DND-41 (cell line): Measurements from ENCODE around the gene TNFRSF8.
A peak's percentile ranks its signal among the peaks of the same experiment; 100 is the strongest.

Experiments used
- ATAC-seq: fragments of 200-7000 bp; cut with Tn5 transposase; 3 replicates; pipeline ENCODE4 v1.9.1; 2021; ENCODE audit warnings: low read depth; ENCODE audit not compliant: insufficient read depth
- DNase-seq: peaks from one replicate; pipeline ENCODE4 v3.0.0-alpha.2; 2020
- H2AFZ ChIP-seq: 2 replicates; pipeline ENCODE4 v1.6.0; 2012; ENCODE audit warnings: low read depth, low read length
- H3K27ac ChIP-seq: 2 replicates; pipeline ENCODE4 v1.5.1; 2012; ENCODE audit warnings: low read length, inconsistent platforms
- H3K27me3 ChIP-seq: fragments of 200-600 bp; sonication (generic); 2 replicates; pipeline ENCODE4 v1.6.0; 2012; ENCODE audit warnings: low read length, mild to moderate bottlenecking, inconsistent platforms; ENCODE audit not compliant: insufficient read depth, poor library complexity
- H3K36me3 ChIP-seq: 2 replicates; pipeline ENCODE4 v1.5.1; 2012; ENCODE audit warnings: low read length, inconsistent platforms; ENCODE audit not compliant: insufficient read depth
- H3K4me1 ChIP-seq: 2 replicates; pipeline ENCODE4 v1.5.1; 2012; ENCODE audit warnings: mild to moderate bottlenecking, low read length; ENCODE audit not compliant: insufficient read depth
- H3K4me2 ChIP-seq: 2 replicates; pipeline ENCODE4 v1.6.0; 2012; ENCODE audit warnings: mild to moderate bottlenecking, moderate library complexity, low read length, inconsistent platforms; ENCODE audit not compliant: insufficient read depth
- H3K4me3 ChIP-seq, 2 experiments: fragments of 200-600 bp in 1 of 2; shearing (Covaris generic) in 1 of 2; 2 replicates each; pipeline ENCODE4 v1.5.1; 2012 to 2016; ENCODE audit warnings: inconsistent platforms in 2 of 2, low read length in 2 of 2, mild to moderate bottlenecking in 2 of 2, low read depth in 1 of 2, moderate library complexity in 1 of 2
- H3K79me2 ChIP-seq: 2 replicates; pipeline ENCODE4 v1.6.0; 2012; ENCODE audit warnings: low read length, inconsistent platforms; ENCODE audit not compliant: insufficient read depth
- H3K9ac ChIP-seq: 2 replicates; pipeline ENCODE4 v1.6.0; 2012; ENCODE audit warnings: low read depth, mild to moderate bottlenecking, inconsistent platforms, low read length, moderate library complexity
- H3K9me3 ChIP-seq: 2 replicates; pipeline ENCODE4 v1.5.1; 2012; ENCODE audit warnings: low read length, moderate library complexity, mild to moderate bottlenecking, inconsistent platforms; ENCODE audit not compliant: insufficient read depth, severe bottlenecking
- H4K20me1 ChIP-seq: 2 replicates; pipeline ENCODE4 v1.6.0; 2012; ENCODE audit warnings: low read length; ENCODE audit not compliant: insufficient read depth
- EZH2 ChIP-seq: IDR thresholded peaks from 3 replicates; pipeline ENCODE4 v1.6.1; 2012; ENCODE audit warnings: borderline replicate concordance, low read depth, mild to moderate bottlenecking, moderate library complexity, low read length, inconsistent platforms; ENCODE audit not compliant: severe bottlenecking
- TF ChIP-seq, protein P1 (sequence below): IDR thresholded peaks from 2 replicates; pipeline ENCODE4 v1.5.1; 2012; ENCODE audit warnings: borderline replicate concordance, low read length, moderate library complexity, mild to moderate bottlenecking; ENCODE audit not compliant: poor library complexity, severe bottlenecking; ENCODE audit errors: extremely low read depth

TNFRSF8 gene

DNA sequence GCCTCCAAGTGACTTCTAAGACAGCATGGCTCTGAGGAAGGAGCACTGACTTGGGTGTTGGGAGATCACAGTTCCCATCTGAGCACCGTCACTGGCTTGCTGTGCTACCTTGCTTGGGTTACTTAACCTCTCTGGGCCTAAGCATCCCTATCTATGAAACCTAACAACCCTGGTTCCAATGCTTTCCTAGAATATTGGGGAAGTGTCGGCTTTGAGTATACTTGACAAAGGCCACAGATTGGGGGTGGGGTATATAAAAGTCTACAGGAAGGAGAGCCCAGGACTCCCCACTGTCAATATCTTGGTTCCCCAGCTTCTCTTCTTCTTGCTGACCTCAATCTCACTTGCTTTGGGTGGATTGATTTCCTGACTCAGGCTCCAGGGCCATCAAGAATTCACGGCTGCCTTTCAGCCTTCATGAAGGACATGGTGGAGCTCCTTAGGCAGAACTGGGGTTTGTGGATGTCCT is 110.0 kb downstream of the TNFRSF8 start:
- no peak overlapping the region for H3K4me3 ChIP-seq
- TF ChIP-seq, protein P1, sequence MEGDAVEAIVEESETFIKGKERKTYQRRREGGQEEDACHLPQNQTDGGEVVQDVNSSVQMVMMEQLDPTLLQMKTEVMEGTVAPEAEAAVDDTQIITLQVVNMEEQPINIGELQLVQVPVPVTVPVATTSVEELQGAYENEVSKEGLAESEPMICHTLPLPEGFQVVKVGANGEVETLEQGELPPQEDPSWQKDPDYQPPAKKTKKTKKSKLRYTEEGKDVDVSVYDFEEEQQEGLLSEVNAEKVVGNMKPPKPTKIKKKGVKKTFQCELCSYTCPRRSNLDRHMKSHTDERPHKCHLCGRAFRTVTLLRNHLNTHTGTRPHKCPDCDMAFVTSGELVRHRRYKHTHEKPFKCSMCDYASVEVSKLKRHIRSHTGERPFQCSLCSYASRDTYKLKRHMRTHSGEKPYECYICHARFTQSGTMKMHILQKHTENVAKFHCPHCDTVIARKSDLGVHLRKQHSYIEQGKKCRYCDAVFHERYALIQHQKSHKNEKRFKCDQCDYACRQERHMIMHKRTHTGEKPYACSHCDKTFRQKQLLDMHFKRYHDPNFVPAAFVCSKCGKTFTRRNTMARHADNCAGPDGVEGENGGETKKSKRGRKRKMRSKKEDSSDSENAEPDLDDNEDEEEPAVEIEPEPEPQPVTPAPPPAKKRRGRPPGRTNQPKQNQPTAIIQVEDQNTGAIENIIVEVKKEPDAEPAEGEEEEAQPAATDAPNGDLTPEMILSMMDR = no peak
- TF ChIP-seq EZH2 = no peak
- H4K20me1 ChIP-seq = peaks cover 6% of the 10 kb centered on the region
- DNase-seq (no peak), ATAC-seq (no peak)
- H3K36me3 ChIP-seq = no peaks in the 10 kb centered on the region
- no peak overlapping the region for H3K27ac ChIP-seq
- peaks cover 8% of the 10 kb centered on the region for H3K4me1 ChIP-seq
- H3K9me3 ChIP-seq = no peaks in the 10 kb centered on the region
- H2AFZ ChIP-seq = no peak overlapping the region
- H3K4me2 ChIP-seq = no peak overlapping the region
- no peaks in the 10 kb centered on the region for H3K79me2 ChIP-seq
- peaks cover 25% of the 10 kb centered on the region for H3K27me3 ChIP-seq
- H3K9ac ChIP-seq = no peak overlapping the region

DNA sequence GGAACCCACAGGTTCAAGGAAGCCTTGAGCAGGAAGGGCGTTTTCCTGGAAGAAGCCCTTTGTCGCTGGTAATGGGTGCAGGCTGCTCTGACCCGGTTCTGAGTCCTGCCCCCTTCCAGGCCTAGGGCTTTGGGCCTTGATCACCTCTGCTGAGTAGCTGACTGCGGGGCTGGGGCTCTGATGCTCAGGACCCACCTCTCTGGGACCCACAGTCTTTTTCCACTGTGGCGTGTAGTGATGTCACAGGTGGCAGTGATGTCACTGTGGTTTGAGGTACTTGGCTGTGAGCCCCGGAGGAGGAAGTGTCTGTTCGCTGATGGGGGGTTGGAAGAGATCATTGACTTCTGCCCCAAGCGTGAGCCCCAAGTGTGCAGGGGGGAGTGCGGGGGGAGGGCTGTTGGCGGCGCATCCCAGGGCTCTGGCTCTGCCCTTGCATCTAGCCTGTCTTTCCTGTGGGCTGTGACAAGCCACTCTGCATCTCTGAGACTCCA is 110.6 kb downstream of the TNFRSF8 start:
- Histone ChIP-seq H3K27me3 (peaks cover 26% of the 10 kb centered on the region), H3K27ac (no peak overlapping the region), H3K4me1 (peaks cover 14% of the 10 kb centered on the region), H3K9ac (no peak overlapping the region), H3K4me3 (no peak overlapping the region), H3K4me2 (no peak overlapping the region), H3K9me3 (no peaks in the 10 kb centered on the region), H2AFZ (no peak overlapping the region), H3K79me2 (no peaks in the 10 kb centered on the region), H3K36me3 (no peaks in the 10 kb centered on the region), H4K20me1 (peaks cover 4% of the 10 kb centered on the region; the same call in 1 of the 2 replicates)
- TF ChIP-seq, protein P1 = no peak
- TF ChIP-seq EZH2 = no peak
- DNase-seq (peak; percentile 72), ATAC-seq (peak; percentile 65)

DNA sequence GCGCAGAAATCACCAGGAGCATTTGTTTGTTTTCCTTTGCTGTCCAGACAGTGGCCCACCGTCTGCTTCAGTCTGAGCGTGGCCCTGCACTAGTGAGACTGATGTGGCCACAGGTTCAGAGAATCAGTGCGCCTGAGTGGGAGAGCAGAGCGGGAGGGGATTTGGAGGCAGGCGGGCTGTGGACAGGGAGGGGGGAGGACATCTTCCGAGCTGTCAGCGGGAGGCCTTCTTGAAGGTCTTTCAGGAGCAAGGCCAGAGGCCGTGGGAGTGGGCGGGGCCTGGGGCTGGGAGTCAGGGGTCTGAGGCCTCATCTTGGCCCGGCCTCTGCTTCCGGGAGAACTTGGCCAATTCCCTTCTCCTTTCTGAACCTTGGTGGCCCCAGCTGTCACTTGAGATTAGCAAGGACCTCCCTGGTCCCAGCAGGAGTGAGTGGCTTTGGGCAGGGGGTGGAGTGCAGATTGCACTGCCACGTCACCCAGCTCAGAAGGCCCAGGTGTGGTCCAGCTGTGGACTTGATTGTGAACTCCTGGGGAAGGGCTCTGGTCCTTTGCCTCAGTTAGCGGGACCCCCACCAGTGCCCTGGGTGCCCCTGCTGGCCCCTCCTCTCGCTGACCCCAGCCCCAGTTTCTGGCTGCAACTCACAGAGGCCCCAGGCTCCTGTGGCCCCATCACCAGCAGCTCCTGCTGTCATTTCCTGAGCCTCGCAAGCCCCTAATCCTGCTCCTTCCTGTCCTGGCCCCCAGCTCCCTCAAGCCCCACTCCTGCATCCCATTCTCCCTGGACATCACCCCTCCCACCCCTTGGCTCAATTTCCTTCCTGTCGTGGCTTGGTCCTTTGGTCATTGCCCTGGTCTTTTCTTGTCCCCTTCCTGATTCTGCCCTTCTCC is 112.1 kb downstream of the TNFRSF8 start:
- ATAC-seq (no peak), DNase-seq (no peak)
- Histone ChIP-seq H3K4me2 (no peak overlapping the region), H3K27me3 (peaks cover 19% of the 10 kb centered on the region), H3K9me3 (no peaks in the 10 kb centered on the region), H3K36me3 (no peaks in the 10 kb centered on the region), H3K27ac (no peak overlapping the region), H4K20me1 (peaks cover 12% of the 10 kb centered on the region), H3K4me1 (peaks cover 25% of the 10 kb centered on the region), H2AFZ (no peak overlapping the region), H3K9ac (no peak overlapping the region), H3K79me2 (no peaks in the 10 kb centered on the region), H3K4me3 (no peak overlapping the region)
- TF ChIP-seq, protein P1 = no peak
- TF ChIP-seq EZH2 = no peak
